Pericardium fibroblast (primary cell): ENCODE results near the gene TAF6. TPM values are rescaled to one million over a fixed set of nuclear protein-coding genes. Genes with fewer than 3 reads are reported as not detected.

Experiments used
- total RNA-seq: library from RNA; depleted of rRNA; stranded (reverse); fragments of >200 nt; gene quantifications from 2 replicates; pipeline ENCODE4 v1.2.3, GENCODE V29; 2015

Gene TAF6
- 40.3 and 63.7 TPM in 2 replicates for total RNA-seq

GRCh38 chr7:100119072-100119969, at the start of gene TAF6, which contains the start of gene CNPY4:
TAF6 (minus strand) TSS chr7:100119358; CDS start chr7:100114209, 5,149 bp downstream.
CNPY4 (plus strand) TSS chr7:100119634; CDS start chr7:100119745, 111 bp downstream.

GRCh38 chr7:100158229-100159098, 39.3 kb upstream of the TAF6 start, which contains the start of gene TRAPPC14:
TRAPPC14 (minus strand) TSS chr7:100158723; CDS start chr7:100158499, 224 bp downstream.

GRCh38 chr7:100148559-100149328, 29.6 kb upstream of the TAF6 start, which contains the start of gene LAMTOR4:
LAMTOR4 (plus strand) TSS chr7:100148918; CDS start chr7:100148973, 55 bp downstream.

GRCh38 chr7:100126931-100127865, 8.0 kb upstream of the TAF6 start, which contains the start of gene MBLAC1:
MBLAC1 (plus strand) TSS chr7:100126967; CDS start chr7:100127396, 429 bp downstream.

GRCh38 chr7:100101016-100101862, 17.9 kb downstream of the TAF6 start, which contains the start of the genes AP4M1 and MCM7:
AP4M1 (plus strand) TSS chr7:100101643; CDS start chr7:100101715, 72 bp downstream.
MCM7 (minus strand) TSS chr7:100101397; CDS start chr7:100101294, 103 bp downstream.

GRCh38 chr7:100088621-100089457, 30.3 kb downstream of the TAF6 start, which contains the start of gene COPS6:
COPS6 (plus strand) TSS chr7:100088969; CDS start chr7:100088991, 22 bp downstream.

GRCh38 chr7:100081535-100082102, 37.5 kb downstream of the TAF6 start, which contains the start of gene ZNF3:
ZNF3 (minus strand) TSS chr7:100081723; CDS start chr7:100077357, 4,366 bp downstream.

Other genes starting within 250 kb of the TAF6 start
- not detected in 2 replicates for gene OR2AE1, start 242.3 kb downstream of the TAF6 start, total RNA-seq
- gene TRIM4, start 199.8 kb downstream of the TAF6 start, total RNA-seq: 30.2 and 40.9 TPM in 2 replicates
- not detected in 2 replicates for gene GJC3, start 189.7 kb downstream of the TAF6 start, total RNA-seq
- 0.09 and 4.1 TPM in 2 replicates for gene AZGP1, start 143.3 kb downstream of the TAF6 start, total RNA-seq
- 16.1 and 22.1 TPM in 2 replicates for gene ZKSCAN1, start 103.8 kb downstream of the TAF6 start, total RNA-seq
- gene ZSCAN21, start 69.6 kb downstream of the TAF6 start, total RNA-seq: 11.3 and 19.2 TPM in 2 replicates
- 12.5 and 12.9 TPM in 2 replicates for gene ZNF3, start 37.6 kb downstream of the TAF6 start, total RNA-seq
- gene COPS6, start 30.4 kb downstream of the TAF6 start, total RNA-seq: 55.5 and 58.3 TPM in 2 replicates
- 14.5 and 19.7 TPM in 2 replicates for gene MCM7, start 18.0 kb downstream of the TAF6 start, total RNA-seq
- 17.5 and 18.7 TPM in 2 replicates for gene AP4M1, start 17.7 kb downstream of the TAF6 start, total RNA-seq
- 25.0 and 28.7 TPM in 2 replicates for gene CNPY4, start 276 bp upstream of the TAF6 start, total RNA-seq
- gene MBLAC1, start 7.6 kb upstream of the TAF6 start, total RNA-seq: 3.1 and 3.2 TPM in 2 replicates
- gene LAMTOR4, start 29.6 kb upstream of the TAF6 start, total RNA-seq: 143 and 196 TPM in 2 replicates
- gene TRAPPC14, start 39.4 kb upstream of the TAF6 start, total RNA-seq: 4.2 and 10.3 TPM in 2 replicates
- gene GAL3ST4, start 49.3 kb upstream of the TAF6 start, total RNA-seq: 2.0 and 4.5 TPM in 2 replicates
- gene GPC2, start 58.0 kb upstream of the TAF6 start, total RNA-seq: 0.23 and 5.0 TPM in 2 replicates
- 0.17 and 0.23 TPM in 2 replicates for gene STAG3, start 58.6 kb upstream of the TAF6 start, total RNA-seq
- gene PVRIG, start 100.6 kb upstream of the TAF6 start, total RNA-seq: not detected in 2 replicates
- not detected in 2 replicates for gene SPDYE3, start 188.3 kb upstream of the TAF6 start, total RNA-seq
- gene PILRB, start 238.8 kb upstream of the TAF6 start, total RNA-seq: 6.8 and 12.7 TPM in 2 replicates